H1 (cell line): ENCODE results near the gene STX16. TPM values are rescaled to one million over a fixed set of nuclear protein-coding genes. Genes with fewer than 3 reads are reported as not detected.

Source experiments
- BCL11A ChIP-seq, 2 experiments: IDR thresholded peaks; one replicate each; pipeline ENCODE4 v1.6.1; 2011; ENCODE audit warnings: low read depth in 2 of 2, low read length in 2 of 2, mild to moderate bottlenecking in 2 of 2
- E2F6 ChIP-seq: IDR thresholded peaks from 2 replicates; pipeline ENCODE4 v1.6.1; 2012; ENCODE audit warnings: inconsistent platforms
- HDAC2 ChIP-seq, 2 experiments: fragments of 300-600 bp in 1 of 2; sonication (generic) in 1 of 2; IDR thresholded peaks; 2 replicates each; pipeline ENCODE4 v1.6.1; 2011 to 2012; ENCODE audit warnings: low read depth in 2 of 2, low read length in 2 of 2, mild to moderate bottlenecking in 2 of 2, moderate library complexity in 2 of 2, borderline replicate concordance in 1 of 2, inconsistent platforms in 1 of 2
- POLR2AphosphoS5 ChIP-seq: IDR thresholded peaks from 2 replicates; pipeline ENCODE4 v1.6.1; 2011; ENCODE audit warnings: low read depth, low read length
- SIRT6 ChIP-seq: IDR thresholded peaks from one replicate; pipeline ENCODE4 v1.7.1; 2012; ENCODE audit warnings: low read length, inconsistent platforms
- SP2 ChIP-seq: IDR thresholded peaks from 2 replicates; pipeline ENCODE4 v1.6.1; 2012; ENCODE audit warnings: mild to moderate bottlenecking, low read length, inconsistent platforms
- SRF ChIP-seq: IDR thresholded peaks from 2 replicates; pipeline ENCODE4 v1.6.1; 2011; ENCODE audit warnings: mild to moderate bottlenecking, low read depth, low read length, moderate library complexity
- SUZ12 ChIP-seq: fragments of 200-600 bp; sonication (generic); IDR thresholded peaks from 2 replicates; pipeline ENCODE4 v1.6.1; 2012; ENCODE audit warnings: mild to moderate bottlenecking, inconsistent platforms, low read length, moderate library complexity, mixed read lengths
- TBP ChIP-seq: IDR thresholded peaks from 2 replicates; pipeline ENCODE4 v1.6.1; 2011; ENCODE audit warnings: low read depth, low read length, improper control_type of control experiment
- YY1 ChIP-seq: IDR thresholded peaks from 2 replicates; pipeline ENCODE4 v1.6.1; 2011; ENCODE audit warnings: low read depth, mild to moderate bottlenecking, low read length
- polyA plus RNA-seq, 7 experiments: library from polyadenylated mRNA; depleted of rRNA in 3 of 7; stranded (reverse) in 5 of 7; unstranded in 2 of 7; fragments of >200 nt in 5 of 7; fragments of 200-250 nt in 2 of 7; gene quantifications; 1 replicate in 5 of 7; 2 replicates in 1 of 7; 4 replicates in 1 of 7; pipeline versions ENCODE4 v1.2.1 to v1.2.3, GENCODE V29; 2011 to 2013; ENCODE audit warnings: missing spikeins in 2 of 7, mixed read lengths in 2 of 7
- total RNA-seq: library from RNA; stranded (reverse); fragmentation: NEBNext Ultra II Directional; extraction: Animal tissue kit (Norgen Biotek cat#: 25700); gene quantifications from 2 replicates; pipeline ENCODE4 v1.2.1, GENCODE V29; 2021

The STX16 gene
- total and polyA plus RNA-seq, 2 of the 8 experiments (the other 6 are each of a cell fraction or from before 2014, with no cell fraction given): 45.2 to 61.6 TPM

- TF ChIP-seq E2F6: no peak
- TF ChIP-seq SIRT6: no peak
- no peak for TF ChIP-seq SUZ12
- no peak for TF ChIP-seq TBP
- TF ChIP-seq POLR2AphosphoS5: no peak
- no peak for TF ChIP-seq YY1
- TF ChIP-seq BCL11A (IDR thresholded peaks at IDR 0.05; ENCODE audit: low read depth in 2 of 2, low read length in 2 of 2): no peak
- no peak for TF ChIP-seq SRF
- TF ChIP-seq HDAC2 (IDR thresholded peaks at IDR 0.05; ENCODE audit: borderline replicate concordance in 1 of 2, low read depth in 2 of 2, low read length in 2 of 2): no peak
- TF ChIP-seq SP2: no peak
Measured at GRCh38 chr20:58699623-58700107, 48.6 kb downstream of the STX16 start (continued).
